ENCODE measurements around the gene FANCD2.

Gene FANCD2

GRCh38 chr3:9980251-9980650, 46.0 kb upstream of the FANCD2 start:
- peaks cover 12% of the 10 kb centered on the region for H3K79me2 ChIP-seq (ENCODE audit: insufficient read depth, low read length)
- H3K9me2 ChIP-seq (replicated peaks; ENCODE audit: low read depth, low read length) = no peaks in the 10 kb centered on the region
- no peak overlapping the region for H2AFZ ChIP-seq (ENCODE audit: low read length)
- peaks cover 11% of the 10 kb centered on the region; the same call in 1 of the 2 replicates for H3K36me3 ChIP-seq (ENCODE audit: insufficient read depth, low read length)
- no peak overlapping the region for H3K4me2 ChIP-seq (ENCODE audit: low read depth, low read length, poor library complexity, severe bottlenecking)
- H3K4me3 ChIP-seq (ENCODE audit: low read length, poor library complexity, severe bottlenecking) = no peak overlapping the region
- H3K9ac ChIP-seq (ENCODE audit: low read depth, low read length, poor library complexity, severe bottlenecking) = no peak overlapping the region
- no peaks in the 10 kb centered on the region for H3K9me3 ChIP-seq (ENCODE audit: insufficient read depth, low read depth, low read length)
- H3F3A ChIP-seq (ENCODE audit: low read depth) = no peaks in the 10 kb centered on the region
- peaks cover 12% of the 10 kb centered on the region for H3K4me1 ChIP-seq (ENCODE audit: insufficient read depth, low read length, poor library complexity, severe bottlenecking)
- no peaks in the 10 kb centered on the region for H3K27me3 ChIP-seq (ENCODE audit: insufficient read depth, low read length, poor library complexity, severe bottlenecking)
- H4K20me1 ChIP-seq (ENCODE audit: insufficient read depth, low read length, poor library complexity, severe bottlenecking) = no peaks in the 10 kb centered on the region
- TF ChIP-seq EZH2phosphoT487 (IDR thresholded peaks at IDR 0.05; ENCODE audit: borderline replicate concordance) (no peak), CTCF (conservative IDR thresholded peaks at IDR 0.05; ENCODE audit: low read length) (no peak)

- Histone ChIP-seq H3K4me3 (ENCODE audit: low read length, poor library complexity, severe bottlenecking) (peak overlapping the region; percentile 96), H2AFZ (ENCODE audit: low read length) (peak overlapping the region; percentile 83), H3K9me3 (ENCODE audit: insufficient read depth, low read depth, low read length) (no peaks in the 10 kb centered on the region), H3K4me2 (ENCODE audit: low read depth, low read length, poor library complexity, severe bottlenecking) (peak overlapping the region; percentile 79), H3K9ac (ENCODE audit: low read depth, low read length, poor library complexity, severe bottlenecking) (peak overlapping the region; percentile 90), H3K9me2 (replicated peaks; ENCODE audit: low read depth, low read length) (no peaks in the 10 kb centered on the region), H3F3A (ENCODE audit: low read depth) (no peaks in the 10 kb centered on the region), H3K27me3 (ENCODE audit: insufficient read depth, low read length, poor library complexity, severe bottlenecking) (no peaks in the 10 kb centered on the region), H4K20me1 (ENCODE audit: insufficient read depth, low read length, poor library complexity, severe bottlenecking) (peaks cover 12% of the 10 kb centered on the region), H3K4me1 (ENCODE audit: insufficient read depth, low read length, poor library complexity, severe bottlenecking) (peaks cover 22% of the 10 kb centered on the region), H3K36me3 (ENCODE audit: insufficient read depth, low read length) (no peaks in the 10 kb centered on the region), H3K79me2 (ENCODE audit: insufficient read depth, low read length) (peaks cover 53% of the 10 kb centered on the region)
- no peak for TF ChIP-seq CTCF (conservative IDR thresholded peaks at IDR 0.05; ENCODE audit: low read length)
- TF ChIP-seq EZH2phosphoT487 (IDR thresholded peaks at IDR 0.05; ENCODE audit: borderline replicate concordance) = no peak
Measured at GRCh38 chr3:9986230-9986725, 40.0 kb upstream of the FANCD2 start.

- no peaks in the 10 kb centered on the region for H3K9me2 ChIP-seq (replicated peaks; ENCODE audit: low read depth, low read length)
- H4K20me1 ChIP-seq (ENCODE audit: insufficient read depth, low read length, poor library complexity, severe bottlenecking) = peaks cover 2% of the 10 kb centered on the region
- H3K9me3 ChIP-seq (ENCODE audit: insufficient read depth, low read depth, low read length) = no peaks in the 10 kb centered on the region
- H2AFZ ChIP-seq (ENCODE audit: low read length) = no peak overlapping the region
- peaks cover 50% of the 10 kb centered on the region; the same call in 1 of the 2 replicates for H3K79me2 ChIP-seq (ENCODE audit: insufficient read depth, low read length)
- TF ChIP-seq CTCF (conservative IDR thresholded peaks at IDR 0.05; ENCODE audit: low read length) = no peak
- TF ChIP-seq EZH2phosphoT487 (IDR thresholded peaks at IDR 0.05; ENCODE audit: borderline replicate concordance) = no peak
- H3K36me3 ChIP-seq (ENCODE audit: insufficient read depth, low read length) = peaks cover 11% of the 10 kb centered on the region
- H3K9ac ChIP-seq (ENCODE audit: low read depth, low read length, poor library complexity, severe bottlenecking) = no peak overlapping the region
- no peak overlapping the region for H3K4me2 ChIP-seq (ENCODE audit: low read depth, low read length, poor library complexity, severe bottlenecking)
- H3F3A ChIP-seq (ENCODE audit: low read depth) = no peaks in the 10 kb centered on the region
- H3K4me1 ChIP-seq (ENCODE audit: insufficient read depth, low read length, poor library complexity, severe bottlenecking) = peaks cover 3% of the 10 kb centered on the region
- H3K4me3 ChIP-seq (ENCODE audit: low read length, poor library complexity, severe bottlenecking) = no peak overlapping the region
- H3K27me3 ChIP-seq (ENCODE audit: insufficient read depth, low read length, poor library complexity, severe bottlenecking) = no peaks in the 10 kb centered on the region
Measured at GRCh38 chr3:9994086-9994844, 32.0 kb upstream of the FANCD2 start.
